ENCODE results near the gene TUG1.

DNA sequence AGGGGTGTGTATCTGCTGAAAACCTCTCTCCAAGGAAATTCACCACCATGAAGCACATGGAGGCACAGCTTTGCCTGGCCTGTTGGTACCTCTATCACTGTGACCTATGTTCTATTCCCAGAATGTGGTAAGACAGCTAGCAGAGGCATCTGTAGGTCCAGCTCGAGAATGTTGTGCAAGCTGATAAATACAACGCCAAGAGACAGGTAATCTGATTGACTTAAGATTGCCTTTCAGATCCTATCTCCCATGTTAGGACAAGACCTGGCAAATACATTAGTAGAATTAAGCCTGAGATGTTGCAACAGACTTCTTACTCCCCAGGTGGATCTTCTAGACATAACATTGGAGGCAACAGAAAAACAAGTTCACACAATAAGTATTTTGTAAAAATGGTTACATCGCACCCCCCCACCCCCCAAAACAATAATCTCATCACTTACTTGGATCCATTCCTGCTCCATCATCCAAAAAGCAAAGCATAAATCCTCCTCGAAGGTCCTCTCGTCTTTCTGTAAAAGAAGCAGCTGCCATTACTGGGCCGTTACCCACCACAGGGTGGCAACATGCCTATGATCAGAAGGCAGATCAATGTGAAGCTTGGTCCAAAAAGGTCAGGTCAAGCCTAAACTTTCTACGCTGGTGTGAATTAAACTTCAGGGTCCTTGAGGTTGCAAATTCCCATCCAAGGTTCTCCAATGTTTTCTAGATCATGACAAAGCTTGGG is 19.0 kb upstream of the TUG1 start:
- TF ChIP-seq POLR2A (IDR thresholded peaks at IDR 0.05): no peak
- TF ChIP-seq, protein P1, sequence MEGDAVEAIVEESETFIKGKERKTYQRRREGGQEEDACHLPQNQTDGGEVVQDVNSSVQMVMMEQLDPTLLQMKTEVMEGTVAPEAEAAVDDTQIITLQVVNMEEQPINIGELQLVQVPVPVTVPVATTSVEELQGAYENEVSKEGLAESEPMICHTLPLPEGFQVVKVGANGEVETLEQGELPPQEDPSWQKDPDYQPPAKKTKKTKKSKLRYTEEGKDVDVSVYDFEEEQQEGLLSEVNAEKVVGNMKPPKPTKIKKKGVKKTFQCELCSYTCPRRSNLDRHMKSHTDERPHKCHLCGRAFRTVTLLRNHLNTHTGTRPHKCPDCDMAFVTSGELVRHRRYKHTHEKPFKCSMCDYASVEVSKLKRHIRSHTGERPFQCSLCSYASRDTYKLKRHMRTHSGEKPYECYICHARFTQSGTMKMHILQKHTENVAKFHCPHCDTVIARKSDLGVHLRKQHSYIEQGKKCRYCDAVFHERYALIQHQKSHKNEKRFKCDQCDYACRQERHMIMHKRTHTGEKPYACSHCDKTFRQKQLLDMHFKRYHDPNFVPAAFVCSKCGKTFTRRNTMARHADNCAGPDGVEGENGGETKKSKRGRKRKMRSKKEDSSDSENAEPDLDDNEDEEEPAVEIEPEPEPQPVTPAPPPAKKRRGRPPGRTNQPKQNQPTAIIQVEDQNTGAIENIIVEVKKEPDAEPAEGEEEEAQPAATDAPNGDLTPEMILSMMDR (IDR thresholded peaks at IDR 0.05): no peak
